Progenitor cell of endocrine pancreas (in vitro differentiated cells): Measurements from ENCODE around the gene KATNBL1. TPM values are rescaled to one million over a fixed set of nuclear protein-coding genes. Genes with fewer than 3 reads are reported as not detected.

Source experiments
- DNase-seq: peaks from one replicate; pipeline ENCODE4 v3.0.0; 2021; ENCODE audit warnings: low spot score; ENCODE audit not compliant: unreplicated experiment
- H3K27ac Mint-ChIP-seq: 2 replicates; pipeline ENCODE4 v1.8.0; 2021; ENCODE audit warnings: mild to moderate bottlenecking, moderate library complexity, mixed read lengths
- H3K27me3 Mint-ChIP-seq: 2 replicates; pipeline ENCODE4 v1.8.0; 2021; ENCODE audit warnings: mixed read lengths
- H3K36me3 Mint-ChIP-seq: 2 replicates; pipeline ENCODE4 v1.8.0; 2022; ENCODE audit warnings: mixed read lengths; ENCODE audit not compliant: insufficient read depth
- H3K4me1 Mint-ChIP-seq: 2 replicates; pipeline ENCODE4 v1.8.0; 2021; ENCODE audit warnings: low read depth, mixed read lengths
- H3K4me3 Mint-ChIP-seq: 2 replicates; pipeline ENCODE4 v1.8.0; 2021; ENCODE audit warnings: low read depth, mild to moderate bottlenecking, moderate library complexity, mixed read lengths
- H3K9me3 Mint-ChIP-seq: 2 replicates; pipeline ENCODE4 v1.8.0; 2021; ENCODE audit warnings: low read depth, mixed read lengths
- total RNA-seq: library from RNA; stranded (reverse); gene quantifications from 2 replicates; pipeline ENCODE4 v1.2.1, GENCODE V29; 2021
- TF ChIP-seq, protein P1 (sequence below): fragments of 200-600 bp; sonication (generic); IDR thresholded peaks from one replicate; pipeline ENCODE4 v1.5.0; 2021; ENCODE audit warnings: antibody characterized with exemption, mild to moderate bottlenecking; ENCODE audit not compliant: unreplicated experiment

KATNBL1 gene
- total RNA-seq, 1 donor from 2014 or later = 71.4 TPM

DNA sequence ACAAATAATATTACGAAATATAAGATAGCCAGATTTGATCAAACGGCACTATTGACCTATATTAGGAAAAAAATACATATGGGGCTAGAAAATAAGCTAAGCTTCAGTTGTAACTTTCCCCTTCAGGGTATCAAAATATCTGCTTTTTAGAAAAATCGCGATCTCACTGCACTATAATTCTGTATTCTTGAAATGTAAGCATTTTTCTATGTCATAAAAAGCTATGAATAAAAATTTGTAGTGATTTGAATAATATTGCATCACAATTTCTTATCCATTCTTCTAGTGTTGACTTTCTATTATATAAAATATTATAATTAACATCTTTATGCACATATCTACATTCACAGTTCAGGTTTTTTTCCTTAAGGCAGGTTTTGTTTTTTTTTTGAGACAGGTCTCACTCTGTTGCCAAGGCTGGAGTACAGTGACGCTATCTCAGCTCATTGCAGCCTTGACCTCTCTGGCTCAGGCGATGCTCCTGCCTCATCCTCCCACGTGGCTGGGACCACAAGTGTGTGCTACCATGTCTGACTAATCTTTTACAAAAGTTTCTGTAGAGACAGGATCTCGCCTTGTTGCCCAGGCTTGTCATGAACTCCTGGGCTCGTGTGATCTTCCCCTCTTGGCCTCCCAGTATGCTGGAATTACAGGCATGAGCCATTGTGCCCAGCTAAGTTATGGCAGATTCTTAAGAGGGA lies 36.5 kb upstream of the KATNBL1 start:
- TF ChIP-seq, protein P1, sequence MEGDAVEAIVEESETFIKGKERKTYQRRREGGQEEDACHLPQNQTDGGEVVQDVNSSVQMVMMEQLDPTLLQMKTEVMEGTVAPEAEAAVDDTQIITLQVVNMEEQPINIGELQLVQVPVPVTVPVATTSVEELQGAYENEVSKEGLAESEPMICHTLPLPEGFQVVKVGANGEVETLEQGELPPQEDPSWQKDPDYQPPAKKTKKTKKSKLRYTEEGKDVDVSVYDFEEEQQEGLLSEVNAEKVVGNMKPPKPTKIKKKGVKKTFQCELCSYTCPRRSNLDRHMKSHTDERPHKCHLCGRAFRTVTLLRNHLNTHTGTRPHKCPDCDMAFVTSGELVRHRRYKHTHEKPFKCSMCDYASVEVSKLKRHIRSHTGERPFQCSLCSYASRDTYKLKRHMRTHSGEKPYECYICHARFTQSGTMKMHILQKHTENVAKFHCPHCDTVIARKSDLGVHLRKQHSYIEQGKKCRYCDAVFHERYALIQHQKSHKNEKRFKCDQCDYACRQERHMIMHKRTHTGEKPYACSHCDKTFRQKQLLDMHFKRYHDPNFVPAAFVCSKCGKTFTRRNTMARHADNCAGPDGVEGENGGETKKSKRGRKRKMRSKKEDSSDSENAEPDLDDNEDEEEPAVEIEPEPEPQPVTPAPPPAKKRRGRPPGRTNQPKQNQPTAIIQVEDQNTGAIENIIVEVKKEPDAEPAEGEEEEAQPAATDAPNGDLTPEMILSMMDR = no peak
- Mint-ChIP-seq H3K27ac (no peak overlapping the region), H3K27me3 (no peaks in the 10 kb centered on the region), H3K9me3 (no peaks in the 10 kb centered on the region), H3K4me3 (no peak overlapping the region), H3K36me3 (peaks cover 7% of the 10 kb centered on the region), H3K4me1 (no peaks in the 10 kb centered on the region)
- DNase-seq = no peak

DNA sequence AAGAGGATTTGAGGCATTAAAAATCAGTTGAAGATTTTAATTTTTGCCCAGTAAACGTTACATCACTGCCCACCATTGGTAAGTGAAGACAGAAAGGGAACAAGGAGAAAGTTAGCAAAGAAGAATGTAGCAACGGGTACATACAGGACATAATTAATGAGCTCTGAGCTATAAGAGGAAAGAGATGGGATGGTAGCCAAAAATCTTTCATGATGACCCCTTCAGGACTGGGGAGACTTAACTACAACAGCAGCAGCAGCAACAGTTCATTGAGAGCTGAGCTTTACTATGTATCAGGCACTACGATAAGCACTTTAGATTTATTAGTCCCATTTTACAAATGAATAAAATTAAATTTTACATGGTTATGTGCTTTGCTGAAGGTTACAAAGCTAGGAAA lies 33.3 kb upstream of the KATNBL1 start:
- Mint-ChIP-seq H3K27ac (no peak overlapping the region), H3K4me3 (no peak overlapping the region)

DNA sequence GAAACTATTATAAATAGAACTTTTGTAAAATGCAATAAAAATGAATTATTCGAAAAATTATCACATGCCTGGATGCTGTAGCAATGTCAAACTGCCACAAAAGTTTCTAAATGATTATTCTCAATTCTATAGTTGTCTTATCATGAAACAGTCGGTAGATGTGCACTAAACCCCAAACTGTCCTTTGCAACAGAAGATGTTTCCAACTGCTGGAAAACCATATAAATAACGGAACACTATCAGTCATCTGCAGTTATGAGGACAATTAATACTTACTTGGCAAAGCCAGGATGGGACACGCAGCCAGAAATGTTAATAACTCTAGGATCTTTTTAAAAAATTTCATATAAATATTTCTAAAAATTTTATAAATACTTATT lies 32.4 kb upstream of the KATNBL1 start:
- no peak for DNase-seq
- TF ChIP-seq, protein P1 = no peak
- peaks cover 4% of the 10 kb centered on the region for H3K36me3 Mint-ChIP-seq
- no peak overlapping the region for H3K4me3 Mint-ChIP-seq
- H3K27me3 Mint-ChIP-seq = no peaks in the 10 kb centered on the region
- H3K4me1 Mint-ChIP-seq = no peaks in the 10 kb centered on the region
- no peaks in the 10 kb centered on the region for H3K9me3 Mint-ChIP-seq
- no peak overlapping the region for H3K27ac Mint-ChIP-seq

More for the DNA sequence above, 33.3 kb upstream of the KATNBL1 start:
- no peaks in the 10 kb centered on the region for H3K27me3 Mint-ChIP-seq
- no peaks in the 10 kb centered on the region for H3K9me3 Mint-ChIP-seq
- no peak for DNase-seq
- no peaks in the 10 kb centered on the region for H3K4me1 Mint-ChIP-seq
- peaks cover 6% of the 10 kb centered on the region for H3K36me3 Mint-ChIP-seq
- TF ChIP-seq, protein P1 = no peak

DNA sequence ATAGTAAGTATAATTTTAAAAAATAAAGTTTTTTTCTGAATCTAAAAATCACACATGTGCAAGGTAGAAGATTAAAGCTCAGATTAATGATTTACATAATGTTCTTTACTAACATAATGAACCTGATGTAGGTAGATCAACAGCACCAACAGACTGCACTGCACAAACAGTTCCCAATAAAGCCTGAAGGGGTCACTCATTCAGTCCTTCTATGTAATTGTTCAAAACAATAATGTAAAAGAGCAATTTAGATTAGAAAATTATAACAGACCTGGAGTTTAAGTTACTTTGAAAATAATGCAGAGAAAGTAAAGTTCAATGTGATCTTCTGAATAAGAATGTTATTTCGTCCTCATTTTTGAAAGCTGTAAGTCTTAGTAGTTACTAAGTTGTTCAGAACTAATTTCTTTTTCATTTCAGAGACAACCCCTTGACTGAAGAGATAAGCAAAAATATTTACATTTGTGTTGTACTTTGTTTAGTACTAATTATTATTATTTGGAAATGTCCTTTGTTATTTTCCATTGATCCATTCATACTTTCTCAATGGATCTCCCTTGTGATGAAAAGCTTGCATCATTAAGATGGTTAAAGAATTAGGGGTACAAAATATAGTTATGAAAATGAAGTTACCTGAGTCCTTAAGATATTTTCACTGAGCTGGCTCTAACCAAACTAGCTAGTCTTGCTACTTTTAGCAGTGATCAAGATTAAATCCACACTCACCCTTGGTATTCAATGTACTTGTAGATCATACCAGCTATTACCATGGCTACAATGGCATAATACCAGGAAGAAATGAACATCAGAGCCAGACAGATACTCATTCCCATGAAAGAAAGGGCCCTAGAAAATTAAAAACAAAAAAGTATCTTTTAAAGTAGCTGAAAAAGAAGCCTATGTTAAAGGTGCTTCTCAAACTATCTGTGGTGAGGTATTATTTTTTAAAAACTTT lies 31.8 kb upstream of the KATNBL1 start:
- no peaks in the 10 kb centered on the region for H3K27me3 Mint-ChIP-seq
- no peak overlapping the region for H3K4me3 Mint-ChIP-seq
- no peaks in the 10 kb centered on the region for H3K4me1 Mint-ChIP-seq
- TF ChIP-seq, protein P1 = peak; percentile 73
- no peak overlapping the region for H3K27ac Mint-ChIP-seq
- H3K9me3 Mint-ChIP-seq = no peaks in the 10 kb centered on the region
- H3K36me3 Mint-ChIP-seq = peaks cover 5% of the 10 kb centered on the region
- DNase-seq = no peak

DNA sequence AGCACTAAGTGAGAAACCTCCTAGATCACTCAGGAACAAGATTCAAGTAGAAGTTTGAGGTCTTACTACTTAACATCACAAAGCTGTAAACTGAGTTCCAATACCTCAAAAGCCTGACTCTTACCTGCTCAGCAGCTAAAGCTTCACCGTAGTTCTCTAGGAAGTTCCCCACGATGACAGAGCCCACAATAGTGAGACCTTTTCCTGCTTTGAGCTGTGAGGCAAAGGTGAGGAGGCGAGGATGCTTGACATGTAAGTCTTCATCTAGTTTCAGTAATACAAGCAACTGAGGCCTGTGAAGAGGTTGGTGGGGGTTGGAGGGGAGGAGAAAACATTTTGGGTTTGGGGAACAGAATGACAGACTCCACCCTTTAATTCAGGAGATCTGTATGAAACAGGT lies 30.6 kb upstream of the KATNBL1 start:
- TF ChIP-seq, protein P1 = no peak
- Mint-ChIP-seq H3K4me1 (no peaks in the 10 kb centered on the region), H3K36me3 (peaks cover 8% of the 10 kb centered on the region), H3K4me3 (no peak overlapping the region), H3K27me3 (no peaks in the 10 kb centered on the region), H3K27ac (no peak overlapping the region), H3K9me3 (no peaks in the 10 kb centered on the region)
- DNase-seq = no peak
